Suprapubic skin (tissue), 3 donors: ENCODE measurements around the gene FMO1.

Experiments
- POLR2AphosphoS5 ChIP-seq, 3 donors: sonication (generic); formaldehyde crosslinking; IDR thresholded peaks; one replicate each; pipeline ENCODE4 v1.6.1; 2017; ENCODE audit warnings: antibody characterized with exemption in 3 of 3
- TF ChIP-seq, protein P1 (sequence below), 2 donors: fragments of 200-600 bp in 1 of 2; fragments of 450-650 bp in 1 of 2; sonication (generic) in 1 of 2; IDR thresholded peaks; one replicate each; pipeline ENCODE4 v1.5.1; 2016 to 2019; ENCODE audit warnings: antibody characterized with exemption in 2 of 2, mild to moderate bottlenecking in 1 of 2, moderate library complexity in 1 of 2

DNA sequence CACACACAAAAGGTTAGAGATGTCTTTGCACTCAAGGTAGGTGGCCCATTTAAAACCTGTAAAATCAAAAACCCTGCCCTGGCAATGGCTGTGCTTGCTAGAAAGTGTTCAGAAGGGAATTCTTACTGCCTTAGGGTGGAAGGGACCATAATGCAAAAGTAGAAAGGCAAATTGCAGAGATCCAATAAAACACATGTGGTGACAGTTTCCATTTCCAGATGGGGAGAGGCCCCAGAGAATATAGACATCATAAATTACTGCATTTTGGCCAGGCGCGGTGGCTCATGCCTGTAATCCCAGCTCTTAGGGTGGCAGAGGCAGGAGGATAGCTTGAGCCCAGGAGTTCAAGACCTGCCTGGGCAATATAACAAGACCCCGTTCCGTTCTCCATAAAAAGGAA lies 13.0 kb downstream of the FMO1 start:
- no peak for TF ChIP-seq POLR2AphosphoS5 (IDR thresholded peaks at IDR 0.05)
- TF ChIP-seq, protein P1, sequence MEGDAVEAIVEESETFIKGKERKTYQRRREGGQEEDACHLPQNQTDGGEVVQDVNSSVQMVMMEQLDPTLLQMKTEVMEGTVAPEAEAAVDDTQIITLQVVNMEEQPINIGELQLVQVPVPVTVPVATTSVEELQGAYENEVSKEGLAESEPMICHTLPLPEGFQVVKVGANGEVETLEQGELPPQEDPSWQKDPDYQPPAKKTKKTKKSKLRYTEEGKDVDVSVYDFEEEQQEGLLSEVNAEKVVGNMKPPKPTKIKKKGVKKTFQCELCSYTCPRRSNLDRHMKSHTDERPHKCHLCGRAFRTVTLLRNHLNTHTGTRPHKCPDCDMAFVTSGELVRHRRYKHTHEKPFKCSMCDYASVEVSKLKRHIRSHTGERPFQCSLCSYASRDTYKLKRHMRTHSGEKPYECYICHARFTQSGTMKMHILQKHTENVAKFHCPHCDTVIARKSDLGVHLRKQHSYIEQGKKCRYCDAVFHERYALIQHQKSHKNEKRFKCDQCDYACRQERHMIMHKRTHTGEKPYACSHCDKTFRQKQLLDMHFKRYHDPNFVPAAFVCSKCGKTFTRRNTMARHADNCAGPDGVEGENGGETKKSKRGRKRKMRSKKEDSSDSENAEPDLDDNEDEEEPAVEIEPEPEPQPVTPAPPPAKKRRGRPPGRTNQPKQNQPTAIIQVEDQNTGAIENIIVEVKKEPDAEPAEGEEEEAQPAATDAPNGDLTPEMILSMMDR (IDR thresholded peaks at IDR 0.05) = no peak
